Mammary epithelial cell (primary cell): ENCODE measurements around the gene INCA1.

Experiments
- CTCF ChIP-seq, 2 donors: IDR thresholded peaks in 1 of 2; conservative IDR thresholded peaks in 1 of 2; 2 replicates each; pipeline ENCODE4 v1.5.1; 2011 to 2012; ENCODE audit warnings: inconsistent platforms in 2 of 2, low read length in 2 of 2, mild to moderate bottlenecking in 2 of 2, control low read depth in 1 of 2, low read depth in 1 of 2; ENCODE audit not compliant: insufficient read depth in 1 of 2; ENCODE audit errors: extremely low read depth in 1 of 2
- EZH2 ChIP-seq: IDR thresholded peaks from 2 replicates; pipeline ENCODE4 v1.6.1; 2012; ENCODE audit warnings: low read length, inconsistent platforms, borderline replicate concordance

- TF ChIP-seq CTCF (conservative IDR thresholded peaks at IDR 0.05 in 1 of 2, IDR thresholded peaks at IDR 0.05 in 1 of 2; ENCODE audit: extremely low read depth in 1 of 2, insufficient read depth in 1 of 2, low read depth in 1 of 2, low read length in 2 of 2) (no peak), EZH2 (no peak)
Observed at GRCh38 chr17:5023588-5024147, 26.3 kb upstream of the INCA1 start.
